H1 (cell line): ENCODE measurements around the gene PPIB. TPM values are rescaled to one million over a fixed set of nuclear protein-coding genes. Genes with fewer than 3 reads are reported as not detected.

Source experiments
- CTCF ChIA-PET: fragments of 300-600 bp; sonication (Branson Sonifier 250); formaldehyde crosslinking; loops from one replicate; lab custom pipeline; 2021; ENCODE audit not compliant: partially characterized antibody; lab: Charles Lee
- POLR2A ChIA-PET: fragments of 300-600 bp; sonication (Branson Sonifier 250); formaldehyde crosslinking; loops from one replicate; lab custom pipeline; 2021; ENCODE audit warnings: inconsistent platforms; ENCODE audit not compliant: partially characterized antibody; lab: Charles Lee
- DNase-seq, 2 experiments: peaks; one replicate each; pipeline versions ENCODE4 v3.0.0 to v3.0.0-alpha.2; 2010 to 2022; ENCODE audit warnings: low spot score in 2 of 2, low read depth in 1 of 2, mixed read lengths in 1 of 2
- FAIRE-seq: peaks from 2 replicates; lab custom pipeline; 2011; peaks lifted over from hg19 to GRCh38; lab: Jason Lieb, UNC
- H2AFZ ChIP-seq: 2 replicates; pipeline ENCODE4 v1.8.1; 2012; ENCODE audit warnings: low read length, inconsistent platforms
- H2AK5ac ChIP-seq: 2 replicates; pipeline ENCODE4 v1.6.1; 2013; ENCODE audit warnings: low read depth, low read length
- H2BK120ac ChIP-seq: replicated peaks from 2 replicates; pipeline ENCODE3; 2013; ENCODE audit warnings: low read depth, low read length, inconsistent platforms
- H2BK12ac ChIP-seq: 2 replicates; pipeline ENCODE4 v1.6.1; 2013; ENCODE audit warnings: low read depth, low read length
- H2BK15ac ChIP-seq: 2 replicates; pipeline ENCODE4 v1.6.1; 2013; ENCODE audit warnings: low read length
- H2BK20ac ChIP-seq: 2 replicates; pipeline ENCODE4 v1.6.1; 2013; ENCODE audit warnings: low read length
- H2BK5ac ChIP-seq: 2 replicates; pipeline ENCODE4 v1.6.1; 2013; ENCODE audit warnings: low read depth, low read length
- H3K14ac ChIP-seq: 2 replicates; pipeline ENCODE4 v1.6.1; 2013; ENCODE audit warnings: inconsistent platforms; ENCODE audit not compliant: insufficient read length
- H3K18ac ChIP-seq: 2 replicates; pipeline ENCODE4 v1.6.1; 2013; ENCODE audit warnings: low read length; ENCODE audit errors: extremely low read depth
- H3K23ac ChIP-seq: 2 replicates; pipeline ENCODE4 v1.6.1; 2013; ENCODE audit warnings: inconsistent platforms; ENCODE audit not compliant: insufficient read length
- H3K23me2 ChIP-seq: 2 replicates; pipeline ENCODE4 v1.6.1; 2013; ENCODE audit warnings: low read depth, low read length
- H3K27ac ChIP-seq: 2 replicates; pipeline ENCODE4 v1.6.1; 2011; ENCODE audit warnings: low read depth, low read length, inconsistent platforms
- H3K27me3 ChIP-seq, 4 experiments: replicated peaks in 1 of 4; 1 replicate in 1 of 4; 2 replicates in 3 of 4; pipeline versions ENCODE4 v1.6.1 to v1.8.1; 2011 to 2013; ENCODE audit warnings: low read length in 3 of 4, mild to moderate bottlenecking in 3 of 4, inconsistent platforms in 2 of 4, mixed read lengths in 2 of 4, moderate library complexity in 1 of 4; ENCODE audit not compliant: control insufficient read depth in 3 of 4, insufficient read depth in 3 of 4; ENCODE audit errors: extremely low read depth in 1 of 4
- H3K36me3 ChIP-seq, 4 experiments: 2 replicates each; pipeline versions ENCODE4 v1.6.1 to v1.8.1; 2011 to 2013; ENCODE audit warnings: mild to moderate bottlenecking in 4 of 4, low read length in 3 of 4, moderate library complexity in 2 of 4, control low read depth in 1 of 4, inconsistent platforms in 1 of 4; ENCODE audit not compliant: insufficient read depth in 4 of 4, control insufficient read depth in 2 of 4
- H3K4ac ChIP-seq: replicated peaks from 2 replicates; pipeline ENCODE3; 2013; ENCODE audit warnings: low read length, low read depth, mixed read lengths, inconsistent platforms; ENCODE audit not compliant: insufficient read length
- H3K4me1 ChIP-seq, 4 experiments: replicated peaks in 1 of 4; 1 replicate in 1 of 4; 2 replicates in 3 of 4; pipeline versions ENCODE4 v1.6.1 to v1.8.1; 2011 to 2013; ENCODE audit warnings: low read length in 3 of 4, inconsistent platforms in 2 of 4, mixed read lengths in 1 of 4; ENCODE audit not compliant: insufficient read depth in 4 of 4, control insufficient read depth in 3 of 4
- H3K4me2 ChIP-seq, 2 experiments: 2 replicates each; pipeline versions ENCODE4 v1.6.1 to v1.8.1; 2011 to 2013; ENCODE audit warnings: low read depth in 2 of 2, low read length in 2 of 2, control low read depth in 1 of 2, inconsistent platforms in 1 of 2, mild to moderate bottlenecking in 1 of 2; ENCODE audit not compliant: insufficient read depth in 1 of 2
- H3K4me3 ChIP-seq, 4 experiments: fragments of 200-600, 300-600 bp in 1 of 4; sonication (generic), shearing (Covaris generic), sonication (Bioruptor Twin) in 1 of 4; 2 replicates each; pipeline versions ENCODE4 v1.5.1 to v1.8.1; 2011 to 2016; ENCODE audit warnings: low read length in 4 of 4, low read depth in 3 of 4, control low read depth in 2 of 4, inconsistent platforms in 2 of 4, mild to moderate bottlenecking in 2 of 4, mixed read lengths in 1 of 4, moderate library complexity in 1 of 4; ENCODE audit not compliant: insufficient read depth in 2 of 4; ENCODE audit errors: extremely low read depth in 1 of 4
- H3K56ac ChIP-seq: replicated peaks from 2 replicates; pipeline ENCODE3; 2013; ENCODE audit warnings: low read depth, mild to moderate bottlenecking, mixed read lengths, low read length, inconsistent platforms; ENCODE audit not compliant: insufficient read length
- H3K79me1 ChIP-seq: 2 replicates; pipeline ENCODE4 v1.6.1; 2013; ENCODE audit warnings: low read depth, low read length, control low read depth
- H3K79me2 ChIP-seq, 2 experiments: 2 replicates each; pipeline versions ENCODE4 v1.6.1 to v1.8.1; 2012 to 2013; ENCODE audit warnings: low read length in 2 of 2, mild to moderate bottlenecking in 2 of 2, inconsistent platforms in 1 of 2; ENCODE audit not compliant: insufficient read depth in 2 of 2, control insufficient read depth in 1 of 2
- H3K9ac ChIP-seq, 4 experiments: replicated peaks in 1 of 4; 1 replicate in 1 of 4; 2 replicates in 3 of 4; pipeline versions ENCODE4 v1.6.1 to v1.8.1; 2011 to 2013; ENCODE audit warnings: low read depth in 3 of 4, low read length in 3 of 4, control low read depth in 2 of 4, mild to moderate bottlenecking in 2 of 4, moderate library complexity in 2 of 4, inconsistent platforms in 1 of 4; ENCODE audit errors: extremely low read depth in 1 of 4
- H3K9me3 ChIP-seq, 2 experiments: 2 replicates each; pipeline versions ENCODE4 v1.6.1 to v1.8.1; 2012 to 2013; ENCODE audit warnings: mild to moderate bottlenecking in 2 of 2, moderate library complexity in 2 of 2, control low read depth in 1 of 2, inconsistent platforms in 1 of 2, low read depth in 1 of 2, low read length in 1 of 2, mixed read lengths in 1 of 2; ENCODE audit not compliant: insufficient read depth in 2 of 2
- H4K20me1 ChIP-seq, 2 experiments: replicated peaks in 1 of 2; 2 replicates each; pipeline versions ENCODE3 to v1.8.1; 2011 to 2013; ENCODE audit warnings: inconsistent platforms in 2 of 2, low read length in 2 of 2, mild to moderate bottlenecking in 1 of 2; ENCODE audit not compliant: insufficient read depth in 2 of 2, control insufficient read depth in 1 of 2
- H4K5ac ChIP-seq: 2 replicates; pipeline ENCODE4 v1.6.1; 2013; ENCODE audit warnings: low read length, low read depth, mixed read lengths, inconsistent platforms; ENCODE audit not compliant: insufficient read length
- H4K8ac ChIP-seq: 2 replicates; pipeline ENCODE4 v1.8.0; 2013; ENCODE audit warnings: mild to moderate bottlenecking, moderate library complexity, low read length, inconsistent platforms; ENCODE audit not compliant: insufficient read depth; ENCODE audit errors: extremely low read depth
- H4K91ac ChIP-seq: replicated peaks from 2 replicates; pipeline ENCODE3; 2013; ENCODE audit warnings: low read length, mixed read lengths, inconsistent platforms; ENCODE audit not compliant: insufficient read length
- SIN3A ChIP-seq, 2 experiments: IDR thresholded peaks in 1 of 2; conservative IDR thresholded peaks in 1 of 2; 2 replicates each; pipeline ENCODE4 v1.6.1; 2011 to 2012; ENCODE audit warnings: low read length in 2 of 2, improper control_type of control experiment in 1 of 2, low read depth in 1 of 2, mild to moderate bottlenecking in 1 of 2
- TCF12 ChIP-seq: IDR thresholded peaks from 2 replicates; pipeline ENCODE4 v1.6.1; 2011; ENCODE audit warnings: low read depth, mild to moderate bottlenecking, low read length
- WGBS, 2 experiments: shearing (Covaris generic) in 1 of 2; methylation state at CpG; one replicate each; pipeline versions ENCODE4 v1.1.6 to v1.1.7; 2013 to 2015; ENCODE audit warnings: low lambda C conversion rate in 2 of 2, mixed read lengths in 2 of 2, inconsistent platforms in 1 of 2, low coverage in 1 of 2, missing lambda C conversion rate in 1 of 2; ENCODE audit not compliant: insufficient replicate concordance in 2 of 2, insufficient coverage in 1 of 2, insufficient read length in 1 of 2; ENCODE audit errors: extremely low coverage in 1 of 2, missing lambda C conversion rate in 1 of 2; 5-methylcytosine and 5-hydroxymethylcytosine counted together
- polyA plus RNA-seq, 7 experiments: library from polyadenylated mRNA; depleted of rRNA in 3 of 7; stranded (reverse) in 5 of 7; unstranded in 2 of 7; fragments of >200 nt in 5 of 7; fragments of 200-250 nt in 2 of 7; gene quantifications; 1 replicate in 5 of 7; 2 replicates in 1 of 7; 4 replicates in 1 of 7; pipeline versions ENCODE4 v1.2.1 to v1.2.3, GENCODE V29; 2011 to 2013; ENCODE audit warnings: missing spikeins in 2 of 7, mixed read lengths in 2 of 7
- total RNA-seq: library from RNA; stranded (reverse); fragmentation: NEBNext Ultra II Directional; extraction: Animal tissue kit (Norgen Biotek cat#: 25700); gene quantifications from 2 replicates; pipeline ENCODE4 v1.2.1, GENCODE V29; 2021

PPIB gene
- total and polyA plus RNA-seq, 2 of the 8 experiments (the other 6 are each of a cell fraction or from before 2014, with no cell fraction given) = 558 to 579 TPM

- H3K79me1 ChIP-seq = no peaks in the 10 kb centered on the region; the same call in 1 of the 2 replicates
- H4K5ac ChIP-seq = no peak overlapping the region
- no peak overlapping the region for H3K18ac ChIP-seq
- 92% methylated on average over 12 of the region's 15 CpGs; no CpG with 5 or more reads in 1 of the 2 experiments for WGBS, 2 experiments
- FAIRE-seq (no peak), DNase-seq (no peak)
- H3K56ac ChIP-seq = no peak overlapping the region
- H3K23me2 ChIP-seq = peaks cover 9% of the 10 kb centered on the region; the same call in 1 of the 2 replicates
- H2BK12ac ChIP-seq = no peak overlapping the region
- H3K79me2 ChIP-seq = no peaks in the 10 kb centered on the region
- POLR2A ChIA-PET = interaction anchor here (0.6 to 2.0 kb wide), 3 partner anchors 9 to 468 kb away, joined by 3 to 7 read pairs (median 3); no protein-coding TSS in a partner anchor
- TF ChIP-seq SIN3A (conservative IDR thresholded peaks at IDR 0.05 in 1 of 2, IDR thresholded peaks at IDR 0.05 in 1 of 2; ENCODE audit: low read depth in 1 of 2, low read length in 2 of 2) (0 out of 4 replicates have a peak, but pooled peaks of 1 of the 2 experiments have one; percentile 15), TCF12 (no peak)
- no peak overlapping the region; the same call in 1 of the 2 replicates for H4K8ac ChIP-seq
- H3K27ac ChIP-seq = no peak overlapping the region
- peaks cover 38 to 59% (median 47%) of the 10 kb centered on the region in 4 experiments for H3K36me3 ChIP-seq
- H3K23ac ChIP-seq = no peak overlapping the region
- peaks cover 10 to 20% of the 10 kb centered on the region in 2 experiments for H4K20me1 ChIP-seq
- H3K4me3 ChIP-seq = no peak overlapping the region
- H3K4me1 ChIP-seq = peaks cover 0 to 12% (median 8%) of the 10 kb centered on the region in 4 experiments; a peak in 6 of 7 replicates
- peaks cover 0 to 15% (median 12%) of the 10 kb centered on the region in 4 experiments; a peak in 5 of 7 replicates for H3K27me3 ChIP-seq
- no peak overlapping the region for H3K4ac ChIP-seq
- H2BK5ac ChIP-seq = no peak overlapping the region
- no peak overlapping the region for H2AK5ac ChIP-seq
- no peak overlapping the region for H3K14ac ChIP-seq
- H2BK15ac ChIP-seq = no peak overlapping the region
- no peak overlapping the region for H3K4me2 ChIP-seq
- H2AFZ ChIP-seq = no peak overlapping the region
- no peaks in the 10 kb centered on the region for H3K9me3 ChIP-seq
- CTCF ChIA-PET = interaction anchor here (0.7 to 3.8 kb wide), 6 partner anchors 10 to 343 kb away, joined by 3 to 18 read pairs (median 4); no protein-coding TSS in a partner anchor
- H4K91ac ChIP-seq = no peak overlapping the region
- no peak overlapping the region for H2BK20ac ChIP-seq
- no peak overlapping the region for H2BK120ac ChIP-seq
- H3K9ac ChIP-seq = no peak overlapping the region
Measured at GRCh38 chr15:64155802-64156651, 6.8 kb downstream of the PPIB start.
